Gastrocnemius medialis (tissue), 4 donors: ENCODE results near the gene RBKS.

Experiments used
- CTCF ChIP-seq, 5 experiments: fragments of 450-650 bp in 3 of 5; fragments of 200-600 bp in 2 of 5; sonication (generic) in 2 of 5; IDR thresholded peaks in 4 of 5; conservative IDR thresholded peaks in 1 of 5; 1 replicate in 4 of 5; 2 replicates in 1 of 5; pipeline ENCODE4 v1.5.1; 2016 to 2019; ENCODE audit warnings: antibody characterized with exemption in 5 of 5, mild to moderate bottlenecking in 3 of 5, moderate library complexity in 3 of 5
- POLR2A ChIP-seq, 2 donors: fragments of 450-650 bp; IDR thresholded peaks; one replicate each; pipeline ENCODE4 v1.6.1; 2017; ENCODE audit warnings: antibody characterized with exemption in 2 of 2, mild to moderate bottlenecking in 2 of 2, moderate library complexity in 2 of 2

DNA sequence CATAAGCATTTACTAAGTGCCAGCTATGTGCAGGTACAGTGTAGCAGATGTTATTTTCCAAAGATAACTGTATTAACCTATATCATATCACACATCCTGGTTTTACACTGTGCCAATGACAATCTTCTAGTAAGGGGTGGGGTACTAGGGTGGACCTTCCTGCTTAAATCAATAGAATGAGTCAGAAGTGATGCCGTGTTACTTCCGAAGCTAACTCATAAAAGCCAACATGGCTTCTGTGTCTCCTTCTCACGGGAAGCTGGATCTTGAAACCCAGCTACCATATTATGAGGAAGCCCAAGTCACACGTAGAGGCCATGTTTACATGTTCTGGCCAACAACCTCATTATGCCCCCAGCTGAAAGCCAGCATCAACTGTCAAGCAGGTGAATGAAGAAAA, 59.5 kb downstream of the RBKS start:
- TF ChIP-seq CTCF (IDR thresholded peaks at IDR 0.05 in 4 of 5, conservative IDR thresholded peaks at IDR 0.05 in 1 of 5) (no peak), POLR2A (IDR thresholded peaks at IDR 0.05) (no peak)
